Aorta (tissue), 5 donors: ENCODE results near the gene RANBP17. TPM values are rescaled to one million over a fixed set of nuclear protein-coding genes. Genes with fewer than 3 reads are reported as not detected.

Experiments used
- ATAC-seq: fragments of 200-7000 bp; cut with Tn5 transposase; one replicate; pipeline ENCODE4 v1.9.1; 2022; ENCODE audit warnings: moderate library complexity; ENCODE audit not compliant: low FRiP score
- DNase-seq, 2 donors: peaks; one replicate each; pipeline ENCODE4 v3.0.0-alpha.2; 2020
- H3K27ac ChIP-seq, 2 donors: one replicate each; pipeline ENCODE4 v1.5.1; 2013; ENCODE audit warnings: low read length in 2 of 2, mild to moderate bottlenecking in 2 of 2, moderate library complexity in 2 of 2, control low read depth in 1 of 2, inconsistent platforms in 1 of 2, low read depth in 1 of 2
- H3K27me3 ChIP-seq, 2 donors: one replicate each; pipeline ENCODE4 v1.6.1; 2013; ENCODE audit warnings: control low read depth in 1 of 2, low read length in 1 of 2, mild to moderate bottlenecking in 1 of 2, moderate library complexity in 1 of 2; ENCODE audit not compliant: insufficient read depth in 2 of 2, control insufficient read depth in 1 of 2
- H3K36me3 ChIP-seq, 2 donors: one replicate each; pipeline ENCODE4 v1.6.1; 2013; ENCODE audit warnings: control low read depth in 1 of 2, low read length in 1 of 2, mild to moderate bottlenecking in 1 of 2; ENCODE audit not compliant: insufficient read depth in 2 of 2, control insufficient read depth in 1 of 2
- H3K4me1 ChIP-seq, 2 donors: one replicate each; pipeline ENCODE4 v1.6.1; 2013; ENCODE audit warnings: low read length in 2 of 2, control low read depth in 1 of 2, mild to moderate bottlenecking in 1 of 2, moderate library complexity in 1 of 2; ENCODE audit not compliant: insufficient read depth in 2 of 2, control insufficient read depth in 1 of 2
- H3K4me3 ChIP-seq, 2 donors: one replicate each; pipeline ENCODE4 v1.5.1; 2013; ENCODE audit warnings: low read length in 2 of 2, control low read depth in 1 of 2, mild to moderate bottlenecking in 1 of 2
- H3K9me3 ChIP-seq: one replicate; pipeline ENCODE4 v1.6.1; 2013; ENCODE audit warnings: mild to moderate bottlenecking, low read length; ENCODE audit not compliant: control insufficient read depth
- WGBS, 2 donors: extraction: QIAGEN DNeasy Blood & Tissue Kit; methylation state at CpG; one replicate each; pipeline ENCODE4 v1.1.7; 2013; 5-methylcytosine and 5-hydroxymethylcytosine counted together
- intact Hi-C, 2 donors: fragments of 100-400 bp; cut with DNase I; formaldehyde crosslinking; loops; one replicate each; pipeline versions ENCODE4 v1.14.2 to v1.15.0; 2022
- polyA plus RNA-seq, 2 donors: library from polyadenylated mRNA; stranded (reverse); fragments of 200-250 nt; gene quantifications; one replicate each; pipeline ENCODE4 v1.2.3, GENCODE V29; 2013
- total RNA-seq, 2 donors: library from RNA; stranded (reverse); fragmentation: NEBNext Ultra II Directional; extraction: Animal tissue kit (Norgen Biotek cat#: 25700); gene quantifications; one replicate each; pipeline ENCODE4 v1.2.1, GENCODE V29; 2021
- donor health status: healthy with polysubstance abuse.
- donor health status: Bipolar disorder and iron deficiency.
- donor health status: DM: no; HTN: no; CAD: no.
- donor health status: DM: no; HTN: no; CAD: no.
- donor health status: DM: yes; HTN: yes; CAD: no.

The RANBP17 gene
- total and polyA plus RNA-seq, 4 donors, result 1.3 to 13.6 (median 7.5) TPM

- ATAC-seq, result no peak
- no peaks in the 10 kb centered on the region for H3K9me3 ChIP-seq
- no peaks in the 10 kb centered on the region for H3K4me1 ChIP-seq
- no peaks in the 10 kb centered on the region for H3K27me3 ChIP-seq
- no peak for DNase-seq
- H3K36me3 ChIP-seq, result no peaks in the 10 kb centered on the region
- H3K27ac ChIP-seq, result no peak overlapping the region
- 12 to 13% methylated on average over 6 of the region's 6 CpGs for WGBS, 2 donors
- intact Hi-C loops, result loop anchor here (2.0 to 5.0 kb wide), 2 partner anchors 129 to 130 kb away; no protein-coding TSS in a partner anchor
- no peak overlapping the region for H3K4me3 ChIP-seq
Observed at GRCh38 chr5:171207256-171207847, 345.5 kb downstream of the RANBP17 start.

GRCh38 chr5:171221916-171222315 lies 360.1 kb downstream of the RANBP17 start:
- H3K27ac ChIP-seq, result no peak overlapping the region

GRCh38 chr5:171223927-171224326 lies 362.1 kb downstream of the RANBP17 start:
- Histone ChIP-seq H3K27me3 (no peaks in the 10 kb centered on the region), H3K4me3 (no peak overlapping the region), H3K4me1 (no peaks in the 10 kb centered on the region), H3K27ac (no peak overlapping the region), H3K9me3 (no peaks in the 10 kb centered on the region), H3K36me3 (no peaks in the 10 kb centered on the region)
- DNase-seq (no peak), ATAC-seq (no peak)
- intact Hi-C loops, result no loop called here
- WGBS, 2 donors, result 94 to 100% methylated on average over 1 of the region's 1 CpG

More at GRCh38 chr5:171221916-171222315, 360.1 kb downstream of the RANBP17 start:
- Histone ChIP-seq H3K9me3 (no peaks in the 10 kb centered on the region), H3K4me3 (no peak overlapping the region), H3K4me1 (no peaks in the 10 kb centered on the region), H3K36me3 (no peaks in the 10 kb centered on the region), H3K27me3 (no peaks in the 10 kb centered on the region)
- intact Hi-C loops, result no loop called here
- 89 to 90% methylated on average over 2 of the region's 2 CpGs for WGBS, 2 donors
- ATAC-seq (no peak), DNase-seq (no peak)

GRCh38 chr5:171226096-171226754 lies 364.4 kb downstream of the RANBP17 start:
- 90% methylated on average over 5 of the region's 5 CpGs for WGBS, 2 donors
- Histone ChIP-seq H3K4me1 (no peaks in the 10 kb centered on the region), H3K4me3 (no peak overlapping the region), H3K27ac (no peak overlapping the region), H3K36me3 (no peaks in the 10 kb centered on the region), H3K9me3 (no peaks in the 10 kb centered on the region), H3K27me3 (no peaks in the 10 kb centered on the region)
- intact Hi-C loops, result no loop called here
- DNase-seq (no peak), ATAC-seq (no peak)

- Histone ChIP-seq H3K36me3 (no peaks in the 10 kb centered on the region), H3K27me3 (no peaks in the 10 kb centered on the region), H3K9me3 (no peaks in the 10 kb centered on the region), H3K4me1 (no peaks in the 10 kb centered on the region), H3K27ac (no peak overlapping the region), H3K4me3 (no peak overlapping the region)
- DNase-seq, result no peak
- no peak for ATAC-seq
- 98% methylated on average over 1 of the region's 1 CpG for WGBS, 2 donors
- intact Hi-C loops, result no loop called here
Observed at GRCh38 chr5:171226864-171227263, 365.0 kb downstream of the RANBP17 start.

GRCh38 chr5:171236651-171237050 lies 374.8 kb downstream of the RANBP17 start:
- WGBS, 2 donors, result 96 to 100% methylated on average over 1 of the region's 1 CpG

GRCh38 chr5:171242521-171242920 lies 380.7 kb downstream of the RANBP17 start:
- Histone ChIP-seq H3K4me3 (no peak overlapping the region), H3K27me3 (no peaks in the 10 kb centered on the region), H3K4me1 (no peaks in the 10 kb centered on the region), H3K9me3 (no peaks in the 10 kb centered on the region), H3K27ac (no peak overlapping the region), H3K36me3 (no peaks in the 10 kb centered on the region)
- intact Hi-C loops, result no loop called here
- ATAC-seq, result no peak
- WGBS, 2 donors, result 27 to 29% methylated on average over 1 of the region's 1 CpG
- no peak for DNase-seq

More at GRCh38 chr5:171236651-171237050, 374.8 kb downstream of the RANBP17 start:
- Histone ChIP-seq H3K9me3 (no peaks in the 10 kb centered on the region), H3K27me3 (no peaks in the 10 kb centered on the region), H3K36me3 (no peaks in the 10 kb centered on the region), H3K4me1 (no peaks in the 10 kb centered on the region), H3K4me3 (no peak overlapping the region), H3K27ac (no peak overlapping the region)
- DNase-seq (no peak), ATAC-seq (no peak)
- intact Hi-C loops, result no loop called here

- WGBS, 2 donors, result 46 to 62% methylated on average over 2 of the region's 2 CpGs
- no peaks in the 10 kb centered on the region for H3K9me3 ChIP-seq
- ATAC-seq (no peak), DNase-seq (no peak)
- no peak overlapping the region for H3K27ac ChIP-seq
- intact Hi-C loops, result no loop called here
- H3K4me3 ChIP-seq, result no peak overlapping the region
- no peaks in the 10 kb centered on the region for H3K36me3 ChIP-seq
- H3K27me3 ChIP-seq, result no peaks in the 10 kb centered on the region
- H3K4me1 ChIP-seq, result no peaks in the 10 kb centered on the region
Observed at GRCh38 chr5:171246231-171246630, 384.4 kb downstream of the RANBP17 start.

- Histone ChIP-seq H3K4me1 (no peaks in the 10 kb centered on the region), H3K36me3 (no peaks in the 10 kb centered on the region), H3K9me3 (no peaks in the 10 kb centered on the region), H3K27me3 (no peaks in the 10 kb centered on the region), H3K4me3 (no peak overlapping the region), H3K27ac (no peak overlapping the region)
- DNase-seq (no peak), ATAC-seq (no peak)
- intact Hi-C loops, result no loop called here
Observed at GRCh38 chr5:171249460-171249859, 387.6 kb downstream of the RANBP17 start.
